GM13976 (cell line): ENCODE measurements around the gene GLB1L3.

Source experiments
- DNase-seq: peaks from one replicate; pipeline ENCODE4 v3.0.0; 2012; ENCODE audit warnings: low spot score
- in situ Hi-C: fragments of 300-500 bp; cut with MboI; formaldehyde crosslinking; loops from one replicate; pipeline ENCODE4 v1.12.0; 2022; ENCODE audit warnings: low sequenced_read_pairs, mixed read lengths, inconsistent platforms; ENCODE audit not compliant: unreplicated experiment
- TF ChIP-seq, protein P1 (sequence below): IDR thresholded peaks from 2 replicates; pipeline ENCODE4 v1.5.1; 2012; ENCODE audit warnings: borderline replicate concordance, mild to moderate bottlenecking; ENCODE audit not compliant: insufficient read depth; ENCODE audit errors: extremely low read depth, missing control alignments, control extremely low read depth

Gene GLB1L3

DNA sequence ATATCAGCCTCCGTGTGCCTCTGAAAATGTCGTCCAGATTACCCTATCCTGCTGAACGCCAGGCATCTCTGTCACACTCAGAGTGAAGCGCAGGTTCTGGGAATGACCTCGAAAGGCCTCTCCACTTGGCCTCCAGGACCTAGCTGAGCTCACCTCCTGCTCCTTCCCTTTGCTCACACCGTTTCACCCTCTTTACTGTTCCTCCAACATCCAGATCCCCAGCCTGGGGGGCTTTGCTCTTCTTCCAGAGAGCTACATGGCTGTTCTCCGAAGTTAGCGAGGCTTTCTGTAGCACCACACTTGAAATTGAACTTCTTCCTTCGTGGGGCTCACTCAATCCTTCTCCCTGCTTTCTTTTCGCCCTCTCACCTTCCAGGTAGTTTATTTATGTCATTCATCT is 83.5 kb downstream of the GLB1L3 start:
- TF ChIP-seq, protein P1, sequence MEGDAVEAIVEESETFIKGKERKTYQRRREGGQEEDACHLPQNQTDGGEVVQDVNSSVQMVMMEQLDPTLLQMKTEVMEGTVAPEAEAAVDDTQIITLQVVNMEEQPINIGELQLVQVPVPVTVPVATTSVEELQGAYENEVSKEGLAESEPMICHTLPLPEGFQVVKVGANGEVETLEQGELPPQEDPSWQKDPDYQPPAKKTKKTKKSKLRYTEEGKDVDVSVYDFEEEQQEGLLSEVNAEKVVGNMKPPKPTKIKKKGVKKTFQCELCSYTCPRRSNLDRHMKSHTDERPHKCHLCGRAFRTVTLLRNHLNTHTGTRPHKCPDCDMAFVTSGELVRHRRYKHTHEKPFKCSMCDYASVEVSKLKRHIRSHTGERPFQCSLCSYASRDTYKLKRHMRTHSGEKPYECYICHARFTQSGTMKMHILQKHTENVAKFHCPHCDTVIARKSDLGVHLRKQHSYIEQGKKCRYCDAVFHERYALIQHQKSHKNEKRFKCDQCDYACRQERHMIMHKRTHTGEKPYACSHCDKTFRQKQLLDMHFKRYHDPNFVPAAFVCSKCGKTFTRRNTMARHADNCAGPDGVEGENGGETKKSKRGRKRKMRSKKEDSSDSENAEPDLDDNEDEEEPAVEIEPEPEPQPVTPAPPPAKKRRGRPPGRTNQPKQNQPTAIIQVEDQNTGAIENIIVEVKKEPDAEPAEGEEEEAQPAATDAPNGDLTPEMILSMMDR = no peak
- DNase-seq = no peak
- in situ Hi-C loops = no loop called here

DNA sequence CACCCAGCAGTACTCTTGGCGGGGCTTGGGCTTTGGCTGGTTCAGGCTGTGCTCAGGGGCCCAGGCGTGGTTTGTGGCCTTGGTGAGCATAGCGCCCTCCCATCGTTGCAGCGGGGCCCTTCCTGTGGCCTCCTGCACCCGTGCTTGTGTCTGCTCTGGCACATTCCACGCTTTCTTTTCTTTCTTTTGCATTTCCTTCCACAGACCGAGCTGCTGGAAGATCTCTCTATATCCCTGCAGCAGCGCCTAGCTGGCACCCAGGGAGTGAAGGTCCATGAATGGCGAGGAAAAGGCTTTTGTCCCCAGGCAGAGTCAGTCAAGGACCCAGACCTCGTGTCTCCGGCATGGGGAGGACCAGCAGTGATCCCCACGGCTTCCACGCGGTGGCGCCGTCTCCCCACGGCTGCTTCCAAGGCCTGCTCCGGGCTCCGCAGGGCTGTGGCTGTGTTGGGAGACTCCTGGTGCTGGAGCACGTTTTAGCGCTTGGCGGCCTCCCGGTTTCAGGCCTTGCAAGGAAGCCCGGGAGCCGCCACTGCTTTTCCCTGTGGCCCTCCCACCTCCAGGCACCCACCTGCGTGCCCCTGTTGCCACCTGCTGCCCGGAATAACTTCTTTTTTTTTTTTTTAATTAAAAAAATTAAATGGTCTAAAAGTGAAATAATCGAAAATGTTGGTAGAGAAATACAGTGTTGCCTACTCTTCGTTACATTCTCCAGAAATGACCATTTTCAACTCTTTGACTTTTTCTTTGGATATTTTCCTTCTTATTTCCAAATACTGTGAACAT is 84.1 kb downstream of the GLB1L3 start:
- in situ Hi-C loops = no loop called here
- TF ChIP-seq, protein P1 = peak; percentile 90
- peak; percentile 92 for DNase-seq

DNA sequence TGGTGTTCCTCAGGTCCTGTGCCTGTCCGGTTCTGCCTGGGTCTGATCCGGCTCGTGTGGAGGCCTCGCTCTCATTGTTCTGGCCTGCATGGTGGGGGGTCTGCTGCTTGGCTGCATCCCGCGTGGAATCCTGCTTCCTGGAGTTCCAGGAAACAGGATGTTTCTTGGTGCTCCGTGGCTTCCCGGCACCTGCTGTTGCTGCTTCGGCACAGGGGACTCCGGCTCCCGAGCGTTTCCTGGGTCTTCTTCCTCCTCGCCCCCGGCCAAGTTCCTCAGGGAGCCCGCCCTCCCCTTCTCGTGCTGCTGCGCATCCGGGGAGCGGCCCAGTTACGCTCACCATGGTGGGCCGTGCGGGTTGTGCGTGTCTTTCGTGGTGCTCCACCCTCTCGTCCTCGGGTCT is 85.5 kb downstream of the GLB1L3 start:
- in situ Hi-C loops = no loop called here
- no peak for DNase-seq
- TF ChIP-seq, protein P1 = no peak

DNA sequence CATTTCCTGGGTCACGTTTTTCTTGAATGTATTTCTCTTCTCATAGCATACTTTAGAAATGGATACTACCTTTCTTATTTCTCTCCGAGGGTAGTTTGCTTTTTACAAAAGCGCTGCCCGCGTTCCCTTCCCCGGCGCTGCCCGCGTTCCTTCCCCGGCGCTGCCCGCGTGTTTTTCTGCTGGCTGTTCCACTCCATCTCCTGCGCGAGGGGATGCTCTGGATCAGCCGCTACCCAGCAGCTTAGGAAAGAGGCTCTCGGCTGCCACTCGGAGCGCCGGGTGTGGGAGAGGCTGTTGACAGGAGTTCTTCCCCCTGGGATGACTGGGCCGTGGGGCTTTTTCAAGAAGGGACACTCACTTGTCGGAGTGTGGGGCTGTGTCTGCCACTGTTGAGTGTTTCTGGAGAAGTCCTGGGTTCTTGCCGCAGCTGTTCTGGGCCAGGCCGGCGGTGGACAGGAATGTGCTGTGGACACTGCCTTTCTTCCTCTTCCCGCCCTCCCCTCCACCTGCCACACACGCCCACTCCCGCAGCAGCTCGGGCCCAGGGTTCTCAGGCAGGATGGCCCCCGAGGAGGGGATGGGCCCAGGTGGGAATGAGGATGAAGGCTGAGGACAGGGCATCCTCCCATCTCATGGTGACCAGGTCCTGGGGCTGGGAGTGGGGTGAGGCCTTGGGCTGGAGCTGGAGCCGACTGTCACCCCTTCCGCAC is 86.2 kb downstream of the GLB1L3 start:
- in situ Hi-C loops = no loop called here
- TF ChIP-seq, protein P1 = no peak
- no peak for DNase-seq

DNA sequence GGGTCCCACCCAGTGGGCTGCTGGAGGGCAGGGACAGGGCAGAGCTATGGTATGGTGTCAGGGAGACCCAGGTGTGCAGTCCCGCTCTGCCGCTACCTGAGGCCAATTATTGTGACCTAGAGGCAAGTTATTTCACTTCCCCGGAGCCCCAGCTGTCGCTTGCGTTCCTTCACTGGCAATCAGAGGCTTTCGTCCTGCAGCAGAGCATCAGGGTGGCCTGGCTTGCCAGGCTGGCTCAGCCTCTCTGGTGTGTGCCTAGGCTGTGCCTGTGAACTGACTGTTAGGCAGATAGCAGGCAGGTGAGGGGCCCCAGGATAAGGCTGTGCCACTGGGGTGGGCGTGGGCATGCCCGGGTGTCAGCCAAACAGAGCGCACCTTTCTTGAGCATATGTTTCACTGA is 87.0 kb downstream of the GLB1L3 start:
- in situ Hi-C loops = no loop called here
- TF ChIP-seq, protein P1 = no peak
- no peak for DNase-seq

DNA sequence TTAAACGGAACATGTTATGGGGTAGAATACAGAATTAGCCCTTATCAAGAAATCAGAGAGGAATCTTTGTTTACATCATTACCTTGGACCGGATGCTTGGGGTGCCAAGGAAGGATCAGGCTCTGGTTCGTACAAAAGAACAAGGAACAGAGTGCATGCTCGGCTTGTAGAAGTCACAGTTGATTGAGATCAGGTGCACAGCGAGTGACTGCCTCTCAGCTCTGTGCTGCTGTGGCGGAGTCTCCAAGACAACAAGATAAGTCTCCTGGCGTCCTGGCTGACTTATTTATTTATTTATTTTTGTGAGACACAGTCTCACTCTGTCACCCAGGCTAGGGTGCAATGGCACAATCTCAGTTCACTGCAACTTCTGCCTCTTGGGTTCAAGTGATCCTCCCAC is 87.4 kb downstream of the GLB1L3 start:
- DNase-seq = no peak
- in situ Hi-C loops = no loop called here
- TF ChIP-seq, protein P1 = no peak

DNA sequence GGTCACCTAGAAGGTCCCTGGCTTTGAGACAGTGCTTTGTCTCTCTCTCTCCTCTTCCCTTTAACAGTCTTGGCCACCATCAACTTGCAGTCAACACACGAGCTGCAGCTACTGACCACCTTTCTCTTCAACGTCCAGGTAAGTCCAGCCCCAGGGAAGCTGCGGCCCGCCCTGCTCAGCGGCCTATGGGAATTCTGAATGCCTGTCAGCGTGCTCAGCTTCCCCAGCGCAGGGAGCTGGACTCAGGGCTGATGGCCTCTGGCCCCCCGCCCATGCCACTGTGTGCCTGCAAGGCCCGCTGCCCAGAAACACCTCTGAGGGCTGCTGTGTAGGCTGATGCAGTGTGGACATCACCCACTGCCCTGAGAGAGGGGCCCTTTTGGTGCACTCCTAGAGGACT is 88.1 kb downstream of the GLB1L3 start:
- TF ChIP-seq, protein P1 = no peak
- no peak for DNase-seq
- in situ Hi-C loops = no loop called here
